SKM-1 treated with dmso at 0.1 percent for 144 hours (cell line): ENCODE measurements around the gene PRSS56.
"Not testable (repeated sequence)": the region's sequence is repeated elsewhere in the genome, so short reads cannot be mapped to it uniquely, and the experiment has no call there.

Source experiments
- DNase-seq: peaks from one replicate; lab custom pipeline; 2025; ENCODE audit not compliant: unreplicated experiment; lab: John Stamatoyannopoulos, UW

Gene PRSS56

GRCh38 chr2:232524771-232525170, 4.6 kb downstream of the PRSS56 start:
- DNase-seq: no peak

GRCh38 chr2:232525199-232525598, 5.0 kb downstream of the PRSS56 start:
- DNase-seq: no peak

GRCh38 chr2:232525791-232526371, 5.7 kb downstream of the PRSS56 start, which contains the start of gene CHRND:
Gene CHRND (plus strand): TSS chr2:232526160. CDS start chr2:232526216, 56 bp downstream.
- DNase-seq: no peak

GRCh38 chr2:232526372-232526941, 6.3 kb downstream of the PRSS56 start:
- DNase-seq: no peak

GRCh38 chr2:232527905-232528470, 7.8 kb downstream of the PRSS56 start:
- DNase-seq: no peak

GRCh38 chr2:232528746-232529460, 8.7 kb downstream of the PRSS56 start:
- DNase-seq: no peak

- no peak for DNase-seq
Observed at GRCh38 chr2:232529806-232530547, 9.8 kb downstream of the PRSS56 start.

- no peak for DNase-seq
Observed at GRCh38 chr2:232530626-232531260, 10.6 kb downstream of the PRSS56 start.

- DNase-seq: no peak
Observed at GRCh38 chr2:232532419-232532818, 12.2 kb downstream of the PRSS56 start.

GRCh38 chr2:232532821-232533220, 12.6 kb downstream of the PRSS56 start:
- DNase-seq: not testable (repeated sequence)

- DNase-seq: no peak
Observed at GRCh38 chr2:232533944-232534710, 13.9 kb downstream of the PRSS56 start.

- no peak for DNase-seq
Observed at GRCh38 chr2:232534940-232535651, 14.9 kb downstream of the PRSS56 start.

- no peak for DNase-seq
Observed at GRCh38 chr2:232535761-232536530, 15.8 kb downstream of the PRSS56 start.

- DNase-seq: no peak
Observed at GRCh38 chr2:232537079-232537478, 16.9 kb downstream of the PRSS56 start.

GRCh38 chr2:232537499-232537898, 17.3 kb downstream of the PRSS56 start:
- no peak for DNase-seq

GRCh38 chr2:232538671-232539070, 18.5 kb downstream of the PRSS56 start:
- peak; percentile 39 for DNase-seq

- no peak for DNase-seq
Observed at GRCh38 chr2:232539298-232540231, 19.4 kb downstream of the PRSS56 start, which contains the start of gene CHRNG. Gene CHRNG (plus strand): TSS chr2:232539692. CDS start chr2:232539748, 56 bp downstream.
